NCI-H69 (cell line): ENCODE measurements around the gene HSP90AB1.
A peak's percentile ranks its signal among the peaks of the same experiment; 100 is the strongest.

Experiments used
- DNase-seq: peaks from one replicate; lab custom pipeline; 2025; lab: John Stamatoyannopoulos, UW

HSP90AB1 gene

GRCh38 chr6:44255871-44256774 is 9.2 kb downstream of the HSP90AB1 start:
- DNase-seq = peak; percentile 59

GRCh38 chr6:44256775-44257024 is 9.8 kb downstream of the HSP90AB1 start:
- DNase-seq = no peak

GRCh38 chr6:44257025-44257752 is 10.3 kb downstream of the HSP90AB1 start, which contains the start of gene SLC35B2:
Gene SLC35B2 (minus strand): TSS chr6:44257528. CDS start chr6:44257410, 118 bp downstream.
- peak; percentile 91 for DNase-seq

GRCh38 chr6:44257753-44258324 is 10.9 kb downstream of the HSP90AB1 start:
- no peak for DNase-seq

- DNase-seq = no peak
Measured at GRCh38 chr6:44258325-44258863, 11.5 kb downstream of the HSP90AB1 start.

- DNase-seq = no peak
Measured at GRCh38 chr6:44258921-44259320, 12.0 kb downstream of the HSP90AB1 start.

- no peak for DNase-seq
Measured at GRCh38 chr6:44260011-44260410, 13.1 kb downstream of the HSP90AB1 start.

- no peak for DNase-seq
Measured at GRCh38 chr6:44260451-44261297, 13.8 kb downstream of the HSP90AB1 start.

- DNase-seq = no peak
Measured at GRCh38 chr6:44261581-44261980, 14.7 kb downstream of the HSP90AB1 start.

GRCh38 chr6:44262467-44263353 is 15.8 kb downstream of the HSP90AB1 start:
- no peak for DNase-seq

- no peak for DNase-seq
Measured at GRCh38 chr6:44263354-44264100, 16.6 kb downstream of the HSP90AB1 start.

- no peak for DNase-seq
Measured at GRCh38 chr6:44264154-44265006, 17.5 kb downstream of the HSP90AB1 start.

GRCh38 chr6:44265007-44265721 is 18.3 kb downstream of the HSP90AB1 start, which contains the start of gene NFKBIE:
Gene NFKBIE (minus strand): TSS chr6:44265551. CDS start chr6:44265346, 205 bp downstream.
- DNase-seq = peak; percentile 93

GRCh38 chr6:44265722-44266233 is 18.9 kb downstream of the HSP90AB1 start:
- no peak for DNase-seq

- no peak for DNase-seq
Measured at GRCh38 chr6:44266347-44266746, 19.4 kb downstream of the HSP90AB1 start.

GRCh38 chr6:44267252-44267651 is 20.4 kb downstream of the HSP90AB1 start:
- no peak for DNase-seq

GRCh38 chr6:44268095-44268628 is 21.3 kb downstream of the HSP90AB1 start:
- DNase-seq = peak; percentile 81
